GM18909 (cell line): ENCODE data around the gene PTPRN2.
A peak's percentile ranks its signal among the peaks of the same experiment; 100 is the strongest.

ENCODE experiments used
- ATAC-seq: cut with Tn5 transposase; IDR thresholded peaks from one replicate; pipeline ENCODE4 v1.9.1; 2021; ENCODE audit warnings: mild to moderate bottlenecking; ENCODE audit not compliant: unreplicated experiment, poor library complexity

Gene PTPRN2

GRCh38 chr7:157621131-157621681 is 966.4 kb downstream of the PTPRN2 start:
- no peak for ATAC-seq

GRCh38 chr7:157620616-157621015 is 967.0 kb downstream of the PTPRN2 start:
- no peak for ATAC-seq

- no peak for ATAC-seq
Observed at GRCh38 chr7:157619753-157620525, 967.7 kb downstream of the PTPRN2 start.

- ATAC-seq: no peak
Observed at GRCh38 chr7:157618823-157619606, 968.6 kb downstream of the PTPRN2 start.

GRCh38 chr7:157618091-157618726 is 969.4 kb downstream of the PTPRN2 start:
- no peak for ATAC-seq

GRCh38 chr7:157617401-157617800 is 970.2 kb downstream of the PTPRN2 start:
- no peak for ATAC-seq

- no peak for ATAC-seq
Observed at GRCh38 chr7:157616931-157617330, 970.7 kb downstream of the PTPRN2 start.

- no peak for ATAC-seq
Observed at GRCh38 chr7:157616426-157616825, 971.2 kb downstream of the PTPRN2 start.

GRCh38 chr7:157615852-157616251 is 971.8 kb downstream of the PTPRN2 start:
- ATAC-seq: no peak

GRCh38 chr7:157615101-157615817 is 972.4 kb downstream of the PTPRN2 start:
- ATAC-seq: no peak

GRCh38 chr7:157614457-157615020 is 973.1 kb downstream of the PTPRN2 start:
- no peak for ATAC-seq

- ATAC-seq: no peak
Observed at GRCh38 chr7:157613575-157614322, 973.9 kb downstream of the PTPRN2 start.

GRCh38 chr7:157612664-157613561 is 974.7 kb downstream of the PTPRN2 start:
- ATAC-seq: peak; percentile 81

GRCh38 chr7:157612009-157612663 is 975.5 kb downstream of the PTPRN2 start:
- ATAC-seq: no peak

GRCh38 chr7:157611341-157611740 is 976.3 kb downstream of the PTPRN2 start:
- ATAC-seq: no peak

GRCh38 chr7:157610671-157611295 is 976.8 kb downstream of the PTPRN2 start:
- ATAC-seq: no peak

GRCh38 chr7:157609932-157610640 is 977.5 kb downstream of the PTPRN2 start:
- no peak for ATAC-seq
